ENCODE results near the gene CRAMP1. TPM values are rescaled to one million over a fixed set of nuclear protein-coding genes. Genes with fewer than 3 reads are reported as not detected.

Gene CRAMP1
- polyA plus RNA-seq, 5 donors: 19.7 to 27.7 (median 24.5) TPM

GRCh38 chr16:1633310-1633709 lies 21.1 kb downstream of the CRAMP1 start:
- DNase-seq: no peak

- no peak for DNase-seq
Observed at GRCh38 chr16:1634541-1634940, 22.4 kb downstream of the CRAMP1 start.

GRCh38 chr16:1635070-1635469 lies 22.9 kb downstream of the CRAMP1 start:
- no peak for DNase-seq

- DNase-seq: no peak
Observed at GRCh38 chr16:1637526-1637925, 25.4 kb downstream of the CRAMP1 start.

GRCh38 chr16:1638757-1639156 lies 26.6 kb downstream of the CRAMP1 start:
- DNase-seq: no peak

- DNase-seq: no peak
Observed at GRCh38 chr16:1639282-1639681, 27.1 kb downstream of the CRAMP1 start.

- DNase-seq: no peak
Observed at GRCh38 chr16:1639860-1640259, 27.7 kb downstream of the CRAMP1 start.

GRCh38 chr16:1640261-1640941 lies 28.2 kb downstream of the CRAMP1 start:
- DNase-seq: no peak

GRCh38 chr16:1641261-1641660 lies 29.1 kb downstream of the CRAMP1 start:
- no peak for DNase-seq

- no peak for DNase-seq
Observed at GRCh38 chr16:1642148-1642547, 30.0 kb downstream of the CRAMP1 start.

GRCh38 chr16:1642753-1643152 lies 30.6 kb downstream of the CRAMP1 start:
- DNase-seq: no peak

- DNase-seq: no peak
Observed at GRCh38 chr16:1643521-1643920, 31.4 kb downstream of the CRAMP1 start.

GRCh38 chr16:1645914-1646525 lies 33.9 kb downstream of the CRAMP1 start:
- no peak for DNase-seq

GRCh38 chr16:1647856-1648255 lies 35.7 kb downstream of the CRAMP1 start:
- DNase-seq: no peak

- DNase-seq: no peak
Observed at GRCh38 chr16:1650131-1650530, 38.0 kb downstream of the CRAMP1 start.

- no peak for DNase-seq
Observed at GRCh38 chr16:1651094-1651973, 39.2 kb downstream of the CRAMP1 start.

- DNase-seq: no peak
Observed at GRCh38 chr16:1651974-1652312, 39.8 kb downstream of the CRAMP1 start.

- DNase-seq: no peak
Observed at GRCh38 chr16:1653023-1653422, 40.9 kb downstream of the CRAMP1 start.

- DNase-seq: no peak
Observed at GRCh38 chr16:1654505-1655268, 42.5 kb downstream of the CRAMP1 start.

- no peak for DNase-seq
Observed at GRCh38 chr16:1655269-1655807, 43.2 kb downstream of the CRAMP1 start.

- DNase-seq: no peak
Observed at GRCh38 chr16:1655909-1656807, 44.0 kb downstream of the CRAMP1 start.
